Measurements from ENCODE around the gene IL17D.

- TF ChIP-seq RXRA (IDR thresholded peaks at IDR 0.05) (no peak), EGR1 (IDR thresholded peaks at IDR 0.05; ENCODE audit: low read depth in 2 of 2) (no peak)
Observed at GRCh38 chr13:20667857-20668437, 35.6 kb upstream of the IL17D start.

All from liver (tissue), 2 donors.